ENCODE results near the gene IL6. TPM values are rescaled to one million over a fixed set of nuclear protein-coding genes. Genes with fewer than 3 reads are reported as not detected.

The IL6 gene
- total RNA-seq, 1 experiment from 2014 or later, result not detected

- TF ChIP-seq CTCF (IDR thresholded peaks at IDR 0.05 in 2 of 3, conservative IDR thresholded peaks at IDR 0.05 in 1 of 3; ENCODE audit: borderline replicate concordance in 1 of 3, insufficient read depth in 1 of 3, low read depth in 2 of 3, low read length in 2 of 3), result peak; percentile 48 to 52 (median 50)
- TF ChIP-seq RAD21 (IDR thresholded peaks at IDR 0.05; ENCODE audit: low read depth), result peak; percentile 55
Observed at GRCh38 chr7:22732556-22733126, 5.6 kb downstream of the IL6 start (continued).

DNA sequence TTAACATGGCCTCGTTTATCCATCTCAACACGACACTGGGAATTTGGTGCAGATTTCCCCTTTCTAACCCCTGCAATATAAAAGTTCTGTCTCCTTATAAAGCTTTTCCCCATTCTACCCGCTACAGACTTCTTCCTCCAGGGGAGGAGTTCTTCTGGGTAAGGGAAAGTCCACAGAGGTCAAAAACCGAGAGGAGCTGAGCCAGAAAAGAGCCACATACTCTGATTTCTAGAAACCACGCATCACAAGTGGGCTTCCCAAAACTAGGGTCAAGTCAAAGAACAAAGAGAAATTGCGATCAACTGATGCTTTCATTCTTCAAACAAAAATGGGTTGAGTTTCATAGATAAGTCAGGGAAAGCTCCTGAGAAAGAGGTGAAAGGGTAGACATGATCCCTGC, 6.8 kb downstream of the IL6 start:
- Histone ChIP-seq H3K9me2 (ENCODE audit: insufficient read depth) (no peaks in the 10 kb centered on the region), H3K4me2 (ENCODE audit: low read length) (no peak overlapping the region), H4K20me1 (ENCODE audit: insufficient read depth) (no peaks in the 10 kb centered on the region), H3K9me3 (ENCODE audit: control insufficient read depth in 1 of 2, insufficient read depth in 1 of 2, low read depth in 1 of 2, low read length in 2 of 2) (no peaks in the 10 kb centered on the region), H3K9ac (ENCODE audit: low read length) (no peak overlapping the region), H3K36me3 (ENCODE audit: control insufficient read depth in 1 of 2, insufficient read depth in 2 of 2, low read length in 2 of 2) (no peaks in the 10 kb centered on the region), H3K4me1 (ENCODE audit: control insufficient read depth in 1 of 2, insufficient read depth in 2 of 2, low read length in 2 of 2) (no peaks in the 10 kb centered on the region), H3K4me3 (replicated peaks in 1 of 2; ENCODE audit: low read depth in 1 of 2, low read length in 2 of 2) (no peak overlapping the region), H3K79me2 (ENCODE audit: insufficient read depth, low read length) (no peaks in the 10 kb centered on the region), H2AFZ (ENCODE audit: low read depth, low read length, poor library complexity, severe bottlenecking) (no peak overlapping the region), H3K27ac (ENCODE audit: low read depth, low read length) (no peak overlapping the region), H3K27me3 (ENCODE audit: insufficient read depth, low read length) (no peaks in the 10 kb centered on the region)
- POLR2A ChIA-PET, result no interaction called here
- no TSS peak for BruUV-seq (replicated peaks)
- RAD21 ChIA-PET (ENCODE audit: low non-redundant PET in 1 of 2, low total read pairs in 2 of 2, uncharacterized antibody in 2 of 2, unreplicated experiment in 2 of 2), result no interaction called here
- intact Hi-C loops (cut with micrococcal nuclease), result no loop called here
- DNase-seq (ENCODE audit: low read depth, low spot score), result no peak
- ATAC-seq, result no peak
- no peak for TF ChIP-seq SRF (IDR thresholded peaks at IDR 0.05; ENCODE audit: low read depth)
- TF ChIP-seq CTCF (IDR thresholded peaks at IDR 0.05 in 2 of 3, conservative IDR thresholded peaks at IDR 0.05 in 1 of 3; ENCODE audit: borderline replicate concordance in 1 of 3, insufficient read depth in 1 of 3, low read depth in 2 of 3, low read length in 2 of 3), result no peak
- CTCF ChIA-PET, result interaction anchor here (0.7 kb wide), 1 partner anchor 174 kb away, joined by 3 read pairs; no protein-coding TSS in a partner anchor

All from HCT116 (cell line).